ENCODE data around the gene BDKRB1. TPM values are rescaled to one million over a fixed set of nuclear protein-coding genes. Genes with fewer than 3 reads are reported as not detected.
"Not testable (repeated sequence)": the region's sequence is repeated elsewhere in the genome, so short reads cannot be mapped to it uniquely, and the experiment has no call there.

Gene BDKRB1
- total RNA-seq, 1 donor from 2014 or later: not detected

DNA sequence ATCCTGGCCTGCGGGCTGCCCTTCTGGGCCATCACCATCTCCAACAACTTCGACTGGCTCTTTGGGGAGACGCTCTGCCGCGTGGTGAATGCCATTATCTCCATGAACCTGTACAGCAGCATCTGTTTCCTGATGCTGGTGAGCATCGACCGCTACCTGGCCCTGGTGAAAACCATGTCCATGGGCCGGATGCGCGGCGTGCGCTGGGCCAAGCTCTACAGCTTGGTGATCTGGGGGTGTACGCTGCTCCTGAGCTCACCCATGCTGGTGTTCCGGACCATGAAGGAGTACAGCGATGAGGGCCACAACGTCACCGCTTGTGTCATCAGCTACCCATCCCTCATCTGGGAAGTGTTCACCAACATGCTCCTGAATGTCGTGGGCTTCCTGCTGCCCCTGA lies 15.4 kb upstream of the BDKRB1 start:
- peaks cover 15% of the 10 kb centered on the region for H3K9me3 Mint-ChIP-seq
- DNase-seq (ENCODE audit: low spot score): no peak
- peaks cover 8% of the 10 kb centered on the region for H3K27me3 Mint-ChIP-seq (ENCODE audit: insufficient read depth, low read depth)
- no peak overlapping the region for H3K4me2 ChIP-seq
- H3K4me1 Mint-ChIP-seq: peaks cover 1% of the 10 kb centered on the region
- no peak overlapping the region for H3K4me3 ChIP-seq
- H3K4me3 Mint-ChIP-seq: no peak overlapping the region
- H3K79me2 ChIP-seq (ENCODE audit: low read depth): no peaks in the 10 kb centered on the region
- no peaks in the 10 kb centered on the region for H3K27me3 ChIP-seq
- H3K9me3 ChIP-seq (ENCODE audit: low read depth): no peaks in the 10 kb centered on the region
- H3F3A ChIP-seq (ENCODE audit: low read depth): peaks cover 6% of the 10 kb centered on the region
- H2AFZ ChIP-seq (replicated peaks): no peak overlapping the region
- no peaks in the 10 kb centered on the region for H3K36me3 Mint-ChIP-seq
- no peak overlapping the region for H3K27ac ChIP-seq
- TF ChIP-seq EZH2phosphoT487 (IDR thresholded peaks at IDR 0.05): no peak
- no peak overlapping the region for H3K27ac Mint-ChIP-seq
- no peaks in the 10 kb centered on the region for H4K20me1 ChIP-seq (ENCODE audit: low read depth)
- no peaks in the 10 kb centered on the region for H3K36me3 ChIP-seq
- H3K4me1 ChIP-seq: no peaks in the 10 kb centered on the region
- H3K9ac ChIP-seq: no peak overlapping the region

DNA sequence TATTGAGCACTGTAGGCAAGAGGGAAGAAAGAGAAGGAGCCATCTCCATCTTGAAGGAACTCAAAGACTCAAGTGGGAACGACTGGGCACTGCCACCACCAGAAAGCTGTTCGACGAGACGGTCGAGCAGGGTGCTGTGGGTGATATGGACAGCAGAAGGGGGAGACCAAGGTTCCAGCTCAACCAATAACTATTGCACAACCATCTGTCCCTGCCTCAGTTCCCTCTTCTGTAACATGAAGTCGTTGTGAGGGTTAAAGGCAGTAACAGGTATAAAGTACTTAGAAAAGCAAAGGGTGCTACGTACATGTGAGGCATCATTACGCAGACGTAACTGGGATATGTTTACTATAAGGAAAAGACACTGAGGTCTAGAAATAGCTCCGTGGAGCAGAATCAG lies 13.9 kb upstream of the BDKRB1 start:
- Mint-ChIP-seq H3K9me3 (peaks cover 15% of the 10 kb centered on the region), H3K27me3 (ENCODE audit: insufficient read depth, low read depth) (peaks cover 10% of the 10 kb centered on the region), H3K4me3 (no peak overlapping the region), H3K27ac (no peak overlapping the region), H3K36me3 (no peaks in the 10 kb centered on the region), H3K4me1 (no peaks in the 10 kb centered on the region)
- TF ChIP-seq, protein P1, sequence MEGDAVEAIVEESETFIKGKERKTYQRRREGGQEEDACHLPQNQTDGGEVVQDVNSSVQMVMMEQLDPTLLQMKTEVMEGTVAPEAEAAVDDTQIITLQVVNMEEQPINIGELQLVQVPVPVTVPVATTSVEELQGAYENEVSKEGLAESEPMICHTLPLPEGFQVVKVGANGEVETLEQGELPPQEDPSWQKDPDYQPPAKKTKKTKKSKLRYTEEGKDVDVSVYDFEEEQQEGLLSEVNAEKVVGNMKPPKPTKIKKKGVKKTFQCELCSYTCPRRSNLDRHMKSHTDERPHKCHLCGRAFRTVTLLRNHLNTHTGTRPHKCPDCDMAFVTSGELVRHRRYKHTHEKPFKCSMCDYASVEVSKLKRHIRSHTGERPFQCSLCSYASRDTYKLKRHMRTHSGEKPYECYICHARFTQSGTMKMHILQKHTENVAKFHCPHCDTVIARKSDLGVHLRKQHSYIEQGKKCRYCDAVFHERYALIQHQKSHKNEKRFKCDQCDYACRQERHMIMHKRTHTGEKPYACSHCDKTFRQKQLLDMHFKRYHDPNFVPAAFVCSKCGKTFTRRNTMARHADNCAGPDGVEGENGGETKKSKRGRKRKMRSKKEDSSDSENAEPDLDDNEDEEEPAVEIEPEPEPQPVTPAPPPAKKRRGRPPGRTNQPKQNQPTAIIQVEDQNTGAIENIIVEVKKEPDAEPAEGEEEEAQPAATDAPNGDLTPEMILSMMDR (IDR thresholded peaks at IDR 0.05): no peak
- TF ChIP-seq EZH2phosphoT487 (IDR thresholded peaks at IDR 0.05) (no peak), EZH2 (IDR thresholded peaks at IDR 0.05) (no peak)
- no peaks in the 10 kb centered on the region for H3K36me3 ChIP-seq
- H2AFZ ChIP-seq (replicated peaks): no peak overlapping the region
- H3K4me1 ChIP-seq: no peaks in the 10 kb centered on the region
- no peak for DNase-seq (ENCODE audit: low spot score)
- no peak overlapping the region for H3K9ac ChIP-seq
- H3F3A ChIP-seq (ENCODE audit: low read depth): peaks cover 6% of the 10 kb centered on the region
- H3K9me3 ChIP-seq (ENCODE audit: low read depth): no peaks in the 10 kb centered on the region
- H3K4me2 ChIP-seq: no peak overlapping the region
- H4K20me1 ChIP-seq (ENCODE audit: low read depth): no peaks in the 10 kb centered on the region
- no peaks in the 10 kb centered on the region for H3K79me2 ChIP-seq (ENCODE audit: low read depth)
- no peak overlapping the region for H3K4me3 ChIP-seq
- H3K27ac ChIP-seq: no peak overlapping the region
- no peaks in the 10 kb centered on the region for H3K27me3 ChIP-seq

DNA sequence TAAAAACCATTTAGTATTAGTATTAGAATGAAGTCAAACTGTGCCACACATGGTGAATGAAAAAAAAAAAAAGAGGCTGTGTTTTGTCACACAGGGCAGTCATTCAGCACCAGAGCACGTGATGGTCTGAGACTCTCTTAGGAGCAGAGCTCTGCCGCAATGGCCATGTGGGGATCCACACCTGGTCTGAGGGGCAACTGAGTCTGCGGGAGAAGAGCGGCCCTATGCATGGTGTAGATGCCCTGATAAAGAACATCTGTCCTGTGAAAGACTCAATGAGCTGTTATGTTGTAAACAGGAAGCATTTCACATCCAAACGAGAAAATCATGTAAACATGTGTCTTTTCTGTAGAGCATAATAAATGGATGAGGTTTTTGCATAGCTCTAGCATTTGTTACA lies 12.2 kb upstream of the BDKRB1 start:
- Histone ChIP-seq H2AFZ (replicated peaks) (no peak overlapping the region), H3K79me2 (ENCODE audit: low read depth) (no peaks in the 10 kb centered on the region), H3F3A (ENCODE audit: low read depth) (peaks cover 6% of the 10 kb centered on the region), H3K4me2 (no peak overlapping the region), H4K20me1 (ENCODE audit: low read depth) (no peaks in the 10 kb centered on the region), H3K36me3 (no peaks in the 10 kb centered on the region), H3K4me1 (no peaks in the 10 kb centered on the region), H3K4me3 (no peak overlapping the region), H3K9me3 (ENCODE audit: low read depth) (no peaks in the 10 kb centered on the region), H3K27me3 (no peaks in the 10 kb centered on the region), H3K9ac (no peak overlapping the region), H3K27ac (no peak overlapping the region)
- Mint-ChIP-seq H3K4me1 (no peaks in the 10 kb centered on the region), H3K27ac (no peak overlapping the region), H3K36me3 (no peaks in the 10 kb centered on the region), H3K9me3 (peaks cover 15% of the 10 kb centered on the region), H3K4me3 (no peak overlapping the region), H3K27me3 (ENCODE audit: insufficient read depth, low read depth) (peaks cover 10% of the 10 kb centered on the region)
- TF ChIP-seq, protein P1 (IDR thresholded peaks at IDR 0.05): no peak
- TF ChIP-seq EZH2 (IDR thresholded peaks at IDR 0.05) (no peak), EZH2phosphoT487 (IDR thresholded peaks at IDR 0.05) (no peak)
- no peak for DNase-seq (ENCODE audit: low spot score)

DNA sequence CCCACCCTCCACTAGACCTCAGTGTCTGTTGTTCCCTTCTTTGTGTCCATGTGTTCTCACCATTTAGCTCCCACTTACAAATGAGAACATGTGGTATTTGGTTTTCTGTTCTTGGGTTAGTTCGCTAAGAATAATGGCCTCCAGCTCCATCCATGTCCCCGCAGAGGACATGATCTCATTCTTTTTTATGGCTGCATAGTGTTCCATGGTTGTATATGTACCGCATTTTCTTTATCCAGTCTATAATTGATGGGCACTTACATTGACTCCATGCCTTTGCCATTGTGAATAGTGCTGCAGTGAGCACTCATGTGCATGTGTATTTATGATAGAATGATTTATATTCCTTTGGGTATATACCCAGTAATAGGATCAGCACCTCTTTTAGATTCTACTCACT lies 10.9 kb upstream of the BDKRB1 start:
- H3K27me3 ChIP-seq; H3K9ac ChIP-seq; H3K36me3 ChIP-seq; H3F3A ChIP-seq (ENCODE audit: low read depth); H3K9me3 ChIP-seq (ENCODE audit: low read depth); H3K27ac ChIP-seq; H4K20me1 ChIP-seq (ENCODE audit: low read depth); H3K27ac Mint-ChIP-seq; H3K4me1 Mint-ChIP-seq; H3K36me3 Mint-ChIP-seq; H3K4me2 ChIP-seq; H3K4me3 Mint-ChIP-seq; H3K4me1 ChIP-seq; H2AFZ ChIP-seq (replicated peaks); H3K79me2 ChIP-seq (ENCODE audit: low read depth); H3K27me3 Mint-ChIP-seq (ENCODE audit: insufficient read depth, low read depth); DNase-seq (ENCODE audit: low spot score); H3K4me3 ChIP-seq: not testable (repeated sequence)
- peaks cover 15% of the 10 kb centered on the region for H3K9me3 Mint-ChIP-seq
